ENCODE measurements around the gene TMSB4X. TPM values are rescaled to one million over a fixed set of nuclear protein-coding genes. Genes with fewer than 3 reads are reported as not detected.

Gene TMSB4X
- total RNA-seq, 1 experiment from 2014 or later, result 2,595 TPM

GRCh38 chrX:13023979-13024378 lies 49.1 kb downstream of the TMSB4X start:
- CTCF ChIA-PET, result no interaction called here
- Mint-ChIP-seq H3K4me1 (peaks cover 39% of the 10 kb centered on the region), H3K36me3 (no peaks in the 10 kb centered on the region), H3K27me3 (ENCODE audit: low read depth) (no peaks in the 10 kb centered on the region), H3K27ac (no peak overlapping the region), H3K4me3 (no peak overlapping the region), H3K9me3 (no peaks in the 10 kb centered on the region)
- ATAC-seq (no peak), DNase-seq (ENCODE audit: low spot score) (no peak)
- POLR2A ChIA-PET, result no interaction called here
- TF ChIP-seq JUN (CRISPR knock-in tag; IDR thresholded peaks at IDR 0.05) (no peak), FOXP1 (CRISPR knock-in tag; IDR thresholded peaks at IDR 0.05; ENCODE audit: borderline replicate concordance) (no peak), NR3C1 (CRISPR knock-in tag; conservative IDR thresholded peaks at IDR 0.05; ENCODE audit: low read depth) (no peak), MXD4 (CRISPR knock-in tag; IDR thresholded peaks at IDR 0.05; ENCODE audit: borderline replicate concordance) (no peak), ZNF138 (CRISPR knock-in tag; conservative IDR thresholded peaks at IDR 0.05) (no peak), ZSCAN18 (CRISPR knock-in tag; IDR thresholded peaks at IDR 0.05) (no peak), ZNF121 (CRISPR knock-in tag; IDR thresholded peaks at IDR 0.05) (no peak), PREB (CRISPR knock-in tag; IDR thresholded peaks at IDR 0.05; ENCODE audit: borderline replicate concordance) (no peak), NR1H2 (CRISPR knock-in tag; IDR thresholded peaks at IDR 0.05) (no peak), FOXP4 (CRISPR knock-in tag; IDR thresholded peaks at IDR 0.05) (no peak), MYBL2 (CRISPR knock-in tag; IDR thresholded peaks at IDR 0.05) (no peak), CREB1 (CRISPR knock-in tag; IDR thresholded peaks at IDR 0.05) (no peak), ATF3 (CRISPR knock-in tag; conservative IDR thresholded peaks at IDR 0.05) (no peak), E2F1 (CRISPR knock-in tag; IDR thresholded peaks at IDR 0.05) (no peak), CREM (CRISPR knock-in tag; IDR thresholded peaks at IDR 0.05) (no peak), ZNF416 (CRISPR knock-in tag; IDR thresholded peaks at IDR 0.05) (no peak), ZNF671 (CRISPR knock-in tag; IDR thresholded peaks at IDR 0.05) (no peak), IRF2 (CRISPR knock-in tag; IDR thresholded peaks at IDR 0.05; ENCODE audit: borderline replicate concordance, low read depth) (no peak)

GRCh38 chrX:13024986-13025385 lies 50.1 kb downstream of the TMSB4X start:
- Mint-ChIP-seq H3K4me1 (peaks cover 49% of the 10 kb centered on the region), H3K27me3 (ENCODE audit: low read depth) (no peaks in the 10 kb centered on the region), H3K36me3 (no peaks in the 10 kb centered on the region), H3K27ac (no peak overlapping the region), H3K9me3 (no peaks in the 10 kb centered on the region), H3K4me3 (no peak overlapping the region)
- ChIA-PET POLR2A (no interaction called here), CTCF (no interaction called here)
- DNase-seq (ENCODE audit: low spot score) (no peak), ATAC-seq (no peak)
- TF ChIP-seq GTF2I (CRISPR knock-in tag; conservative IDR thresholded peaks at IDR 0.05) (no peak), ZNF532 (CRISPR knock-in tag; IDR thresholded peaks at IDR 0.05; ENCODE audit: borderline replicate concordance) (no peak), RORB (CRISPR knock-in tag; IDR thresholded peaks at IDR 0.05) (no peak), FOXP4 (CRISPR knock-in tag; IDR thresholded peaks at IDR 0.05) (no peak), CREM (CRISPR knock-in tag; IDR thresholded peaks at IDR 0.05) (no peak), ATF6 (CRISPR knock-in tag; IDR thresholded peaks at IDR 0.05) (no peak)
